Loucy (cell line): ENCODE results near the gene C17orf114.

ENCODE experiments used
- H2AFZ ChIP-seq: fragments of 200-600 bp; sonication (generic); 2 replicates; pipeline ENCODE4 v1.6.0; 2016; ENCODE audit warnings: antibody characterized with exemption, mild to moderate bottlenecking, low read length, moderate library complexity
- H3F3A ChIP-seq: fragments of 200-600 bp; 2 replicates; pipeline ENCODE4 v1.6.0; 2016; ENCODE audit warnings: antibody characterized with exemption, low read depth, mild to moderate bottlenecking
- H3K27me3 ChIP-seq: fragments of 200-600 bp; sonication (generic); 2 replicates; pipeline ENCODE4 v1.6.1; 2014; ENCODE audit warnings: low read length, mild to moderate bottlenecking; ENCODE audit not compliant: insufficient read depth, poor library complexity, severe bottlenecking
- H3K36me3 ChIP-seq: fragments of 200-600 bp; sonication (generic); 2 replicates; pipeline ENCODE4 v1.6.1; 2016; ENCODE audit warnings: low read length; ENCODE audit not compliant: insufficient read depth
- H3K4me1 ChIP-seq: fragments of 200-600 bp; sonication (generic); 2 replicates; pipeline ENCODE4 v1.5.1; 2014; ENCODE audit warnings: low read length, mild to moderate bottlenecking; ENCODE audit not compliant: insufficient read depth, poor library complexity, severe bottlenecking
- H3K4me2 ChIP-seq: fragments of 200-600 bp; sonication (generic); 2 replicates; pipeline ENCODE4 v1.6.0; 2014; ENCODE audit warnings: antibody characterized with exemption, low read length, low read depth, mild to moderate bottlenecking; ENCODE audit not compliant: poor library complexity, severe bottlenecking
- H3K4me3 ChIP-seq: fragments of 200-600 bp; sonication (generic); 2 replicates; pipeline ENCODE4 v1.5.1; 2014; ENCODE audit warnings: low read length, mild to moderate bottlenecking, mixed read lengths; ENCODE audit not compliant: poor library complexity, severe bottlenecking
- H3K79me2 ChIP-seq: fragments of 200-600 bp; sonication (generic); 2 replicates; pipeline ENCODE4 v1.6.1; 2014; ENCODE audit warnings: low read length; ENCODE audit not compliant: insufficient read depth
- H3K9ac ChIP-seq: fragments of 200-600 bp; sonication (generic); 2 replicates; pipeline ENCODE4 v1.6.0; 2014; ENCODE audit warnings: mild to moderate bottlenecking, low read depth, low read length, moderate library complexity; ENCODE audit not compliant: poor library complexity, severe bottlenecking
- H3K9me2 ChIP-seq: fragments of 200-600 bp; sonication (generic); replicated peaks from 2 replicates; pipeline ENCODE4 v1.6.1; 2016; ENCODE audit warnings: low read depth, low read length, mixed read lengths
- H3K9me3 ChIP-seq: fragments of 200-600 bp; sonication (generic); 2 replicates; pipeline ENCODE4 v1.6.1; 2014; ENCODE audit warnings: mild to moderate bottlenecking, antibody characterized with exemption, low read length, low read depth; ENCODE audit not compliant: insufficient read depth
- H4K20me1 ChIP-seq: fragments of 200-600 bp; sonication (generic); 2 replicates; pipeline ENCODE4 v1.6.0; 2014; ENCODE audit warnings: antibody characterized with exemption, low read length, mild to moderate bottlenecking; ENCODE audit not compliant: insufficient read depth, poor library complexity, severe bottlenecking
- EZH2phosphoT487 ChIP-seq: fragments of 200-600 bp; IDR thresholded peaks from 2 replicates; pipeline ENCODE4 v1.6.1; 2018; ENCODE audit warnings: antibody characterized with exemption, mild to moderate bottlenecking, moderate library complexity, borderline replicate concordance
- TF ChIP-seq, protein P1 (sequence below): fragments of 200-600 bp; sonication (generic); conservative IDR thresholded peaks from 2 replicates; pipeline ENCODE4 v1.5.1; 2014; ENCODE audit warnings: mild to moderate bottlenecking, antibody characterized with exemption, low read length

The C17orf114 gene

GRCh38 chr17:4786516-4786915 lies 15.6 kb downstream of the C17orf114 start:
- H3K79me2 ChIP-seq: no peaks in the 10 kb centered on the region
- no peaks in the 10 kb centered on the region for H3K9me3 ChIP-seq
- H3K27me3 ChIP-seq: no peaks in the 10 kb centered on the region
- no peaks in the 10 kb centered on the region for H4K20me1 ChIP-seq
- H3K9ac ChIP-seq: no peak overlapping the region
- no peak overlapping the region for H3K4me3 ChIP-seq
- TF ChIP-seq EZH2phosphoT487: no peak
- TF ChIP-seq, protein P1, sequence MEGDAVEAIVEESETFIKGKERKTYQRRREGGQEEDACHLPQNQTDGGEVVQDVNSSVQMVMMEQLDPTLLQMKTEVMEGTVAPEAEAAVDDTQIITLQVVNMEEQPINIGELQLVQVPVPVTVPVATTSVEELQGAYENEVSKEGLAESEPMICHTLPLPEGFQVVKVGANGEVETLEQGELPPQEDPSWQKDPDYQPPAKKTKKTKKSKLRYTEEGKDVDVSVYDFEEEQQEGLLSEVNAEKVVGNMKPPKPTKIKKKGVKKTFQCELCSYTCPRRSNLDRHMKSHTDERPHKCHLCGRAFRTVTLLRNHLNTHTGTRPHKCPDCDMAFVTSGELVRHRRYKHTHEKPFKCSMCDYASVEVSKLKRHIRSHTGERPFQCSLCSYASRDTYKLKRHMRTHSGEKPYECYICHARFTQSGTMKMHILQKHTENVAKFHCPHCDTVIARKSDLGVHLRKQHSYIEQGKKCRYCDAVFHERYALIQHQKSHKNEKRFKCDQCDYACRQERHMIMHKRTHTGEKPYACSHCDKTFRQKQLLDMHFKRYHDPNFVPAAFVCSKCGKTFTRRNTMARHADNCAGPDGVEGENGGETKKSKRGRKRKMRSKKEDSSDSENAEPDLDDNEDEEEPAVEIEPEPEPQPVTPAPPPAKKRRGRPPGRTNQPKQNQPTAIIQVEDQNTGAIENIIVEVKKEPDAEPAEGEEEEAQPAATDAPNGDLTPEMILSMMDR: no peak
- H3K4me1 ChIP-seq: peaks cover 10% of the 10 kb centered on the region
- H3K36me3 ChIP-seq: no peaks in the 10 kb centered on the region
- no peak overlapping the region for H2AFZ ChIP-seq
- no peak overlapping the region for H3K4me2 ChIP-seq
- no peaks in the 10 kb centered on the region for H3K9me2 ChIP-seq
- peaks cover 4% of the 10 kb centered on the region; the same call in 1 of the 2 replicates for H3F3A ChIP-seq

- Histone ChIP-seq H3K9me3 (no peaks in the 10 kb centered on the region), H3K4me3 (no peak within 1 kb of the TSS), H3K4me1 (peaks cover 10% of the 10 kb centered on the region), H2AFZ (no peak within 1 kb of the TSS), H3K9ac (no peak within 1 kb of the TSS), H3K79me2 (no peaks in the 10 kb centered on the region), H3K9me2 (no peaks in the 10 kb centered on the region), H3K36me3 (no peaks in the 10 kb centered on the region), H4K20me1 (no peaks in the 10 kb centered on the region), H3K4me2 (no peak within 1 kb of the TSS), H3K27me3 (no peaks in the 10 kb centered on the region), H3F3A (peaks cover 4% of the 10 kb centered on the region; the same call in 1 of the 2 replicates)
- TF ChIP-seq, protein P1: no peak
- TF ChIP-seq EZH2phosphoT487: no peak
Measured at GRCh38 chr17:4786106-4786511, 16.0 kb downstream of the C17orf114 start, which contains the start of gene VMO1. TSS of gene VMO1 (minus strand) at chr17:4786364. CDS start at chr17:4786352, 12 bp downstream.

DNA sequence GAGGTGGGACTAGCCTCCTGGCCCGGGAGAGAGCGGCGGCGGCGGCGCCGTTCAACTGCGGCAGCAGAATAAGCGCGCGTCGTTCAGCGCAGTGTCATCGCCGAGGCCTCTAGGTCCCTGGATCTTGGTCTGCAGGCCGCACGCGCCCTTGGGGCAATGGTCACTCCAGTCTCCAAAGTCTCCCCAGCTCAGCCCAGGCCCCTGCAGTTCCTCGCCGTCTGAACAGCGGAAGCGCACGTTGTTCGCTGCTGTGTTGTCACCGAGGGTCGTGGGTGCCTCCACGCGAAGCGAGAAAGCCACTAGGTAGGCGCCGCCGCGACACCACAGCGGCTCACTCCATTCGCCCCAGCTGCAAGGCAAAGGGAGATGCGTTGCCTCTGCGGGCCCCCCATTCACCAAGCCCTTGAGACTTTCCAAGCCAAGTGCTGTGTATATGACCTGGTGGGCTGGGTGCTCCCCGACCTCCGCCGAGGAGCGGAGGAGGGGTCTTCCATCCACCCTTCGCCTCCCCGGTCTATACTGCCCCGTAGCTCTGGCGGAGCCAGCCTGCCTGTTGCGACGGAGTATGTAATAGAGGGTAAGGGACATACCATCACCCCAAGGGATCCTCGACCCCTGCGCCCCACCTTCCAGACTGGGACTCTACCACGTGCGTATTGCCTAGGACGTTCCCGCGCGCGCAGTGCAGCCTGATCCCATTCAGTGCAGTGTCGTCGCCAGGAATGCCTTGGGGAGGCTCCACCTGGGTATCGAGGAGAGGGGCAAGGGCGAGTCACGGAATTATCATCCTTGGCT lies 16.6 kb downstream of the C17orf114 start:
- Histone ChIP-seq H4K20me1 (no peaks in the 10 kb centered on the region), H2AFZ (no peak overlapping the region), H3K36me3 (no peaks in the 10 kb centered on the region), H3K4me1 (peaks cover 7% of the 10 kb centered on the region), H3K4me3 (no peak overlapping the region), H3K9ac (no peak overlapping the region), H3K9me3 (no peaks in the 10 kb centered on the region), H3K4me2 (no peak overlapping the region), H3K27me3 (no peaks in the 10 kb centered on the region), H3K79me2 (no peaks in the 10 kb centered on the region), H3F3A (peaks cover 4% of the 10 kb centered on the region; the same call in 1 of the 2 replicates), H3K9me2 (no peaks in the 10 kb centered on the region)
- TF ChIP-seq, protein P1: no peak
- no peak for TF ChIP-seq EZH2phosphoT487
